ENCODE measurements around the gene SMAD6. TPM values are rescaled to one million over a fixed set of nuclear protein-coding genes. Genes with fewer than 3 reads are reported as not detected.

Gene SMAD6
- total RNA-seq, 4 donors from 2014 or later, result 1.7 to 6.3 (median 3.8) TPM

DNA sequence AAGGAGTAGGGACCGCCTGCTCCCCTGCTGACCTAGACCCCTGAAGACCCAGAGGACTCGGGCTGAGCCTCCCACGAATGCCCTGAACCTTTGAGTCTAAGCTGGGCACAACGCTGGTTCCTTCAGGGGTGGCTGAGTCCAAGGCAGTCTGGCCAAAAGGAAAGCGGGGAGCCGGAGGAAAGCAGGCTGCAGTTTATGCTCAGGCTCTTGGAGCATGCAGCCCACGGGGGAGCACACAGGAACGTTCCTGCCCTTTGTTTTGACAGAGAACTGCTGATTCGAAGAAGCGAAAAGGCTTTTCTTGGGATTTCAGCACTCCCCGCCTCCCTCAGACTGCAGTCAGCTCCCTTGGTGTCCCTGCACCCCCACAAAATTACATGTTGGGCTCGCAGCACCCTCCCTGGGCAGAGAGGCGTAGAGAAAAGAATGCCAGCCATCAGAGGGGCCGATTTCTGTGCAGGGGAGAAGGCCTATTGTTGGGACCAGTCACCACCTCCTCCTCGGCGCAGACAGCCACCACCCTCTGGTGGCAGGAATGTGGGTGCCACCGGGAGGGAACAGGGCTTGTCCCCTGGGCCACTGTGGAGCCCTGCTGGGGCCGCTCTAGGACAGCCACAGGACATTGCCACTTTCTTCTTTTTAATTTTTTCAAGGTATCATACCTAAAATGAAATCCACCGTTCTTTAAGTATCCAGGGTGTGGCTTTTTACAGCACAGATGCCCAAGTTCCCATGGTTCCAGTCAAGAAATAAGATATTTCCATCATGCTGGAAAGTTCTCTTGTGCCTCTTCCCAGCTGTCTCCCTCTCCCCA, 72.2 kb downstream of the SMAD6 start:
- intact Hi-C loops (cut with DNase I), result loop anchor here (5.0 kb wide), 2 partner anchors 73 to 157 kb away; no protein-coding TSS in a partner anchor
- WGBS, 2 donors, result 40 to 41% methylated on average over 11 to 13 of the region's 19 CpGs
- no peak for TF ChIP-seq POLR2A (IDR thresholded peaks at IDR 0.05)
- TF ChIP-seq, protein P1, sequence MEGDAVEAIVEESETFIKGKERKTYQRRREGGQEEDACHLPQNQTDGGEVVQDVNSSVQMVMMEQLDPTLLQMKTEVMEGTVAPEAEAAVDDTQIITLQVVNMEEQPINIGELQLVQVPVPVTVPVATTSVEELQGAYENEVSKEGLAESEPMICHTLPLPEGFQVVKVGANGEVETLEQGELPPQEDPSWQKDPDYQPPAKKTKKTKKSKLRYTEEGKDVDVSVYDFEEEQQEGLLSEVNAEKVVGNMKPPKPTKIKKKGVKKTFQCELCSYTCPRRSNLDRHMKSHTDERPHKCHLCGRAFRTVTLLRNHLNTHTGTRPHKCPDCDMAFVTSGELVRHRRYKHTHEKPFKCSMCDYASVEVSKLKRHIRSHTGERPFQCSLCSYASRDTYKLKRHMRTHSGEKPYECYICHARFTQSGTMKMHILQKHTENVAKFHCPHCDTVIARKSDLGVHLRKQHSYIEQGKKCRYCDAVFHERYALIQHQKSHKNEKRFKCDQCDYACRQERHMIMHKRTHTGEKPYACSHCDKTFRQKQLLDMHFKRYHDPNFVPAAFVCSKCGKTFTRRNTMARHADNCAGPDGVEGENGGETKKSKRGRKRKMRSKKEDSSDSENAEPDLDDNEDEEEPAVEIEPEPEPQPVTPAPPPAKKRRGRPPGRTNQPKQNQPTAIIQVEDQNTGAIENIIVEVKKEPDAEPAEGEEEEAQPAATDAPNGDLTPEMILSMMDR (IDR thresholded peaks at IDR 0.05), result peak; percentile 77 to 97 (median 96)

DNA sequence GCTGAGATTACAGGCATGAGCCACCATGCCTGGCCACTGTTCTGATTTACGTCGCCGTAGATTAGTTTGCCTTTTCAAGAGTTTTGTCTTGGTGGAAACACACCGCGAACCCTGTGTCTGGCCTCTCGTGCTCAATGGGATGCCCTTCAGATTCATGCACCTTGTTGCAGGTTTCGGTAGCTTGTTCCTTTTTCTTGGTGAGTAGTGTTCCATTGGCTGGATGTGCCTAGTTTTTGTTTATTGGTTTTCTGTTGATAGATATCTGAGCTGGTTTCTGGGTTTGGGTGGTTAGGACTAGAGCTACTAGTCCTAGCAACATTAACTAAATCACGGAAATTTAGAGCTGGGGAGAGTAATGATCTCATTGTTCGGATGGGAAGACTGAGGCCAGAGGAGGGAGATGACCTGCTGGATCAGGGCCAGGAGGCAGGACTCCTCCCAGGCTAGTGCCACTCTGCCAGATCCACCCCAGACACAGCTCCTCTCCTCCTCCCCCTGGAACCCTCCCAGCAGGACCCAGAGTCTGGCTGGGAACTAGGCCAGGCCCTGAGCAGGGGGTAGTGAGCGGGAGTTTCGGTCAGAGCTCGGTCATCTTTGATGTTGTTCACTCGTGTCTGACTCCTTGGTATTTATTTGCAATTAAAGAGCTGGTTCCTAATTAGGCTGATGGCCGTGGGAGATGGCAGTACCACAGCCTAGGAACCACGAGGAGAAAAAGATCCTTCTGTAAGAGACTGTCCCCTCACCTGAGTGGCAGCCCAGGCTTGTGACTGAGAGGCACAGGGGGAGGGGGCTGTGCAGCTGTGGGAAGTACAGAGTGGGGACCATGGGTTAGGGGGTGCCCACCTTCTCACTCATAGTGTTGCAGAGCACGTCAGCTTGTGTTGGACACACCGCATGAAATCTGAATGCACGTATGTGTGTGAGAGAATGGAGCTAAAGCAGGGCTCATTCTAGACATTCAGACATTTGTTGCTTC, 73.4 kb downstream of the SMAD6 start:
- 81 to 83% methylated on average over 16 to 18 of the region's 18 CpGs for WGBS, 2 donors
- Histone ChIP-seq H3K9me3 (no peaks in the 10 kb centered on the region), H3K27ac (peak overlapping the region in 2 of 4 donors; percentile 43 to 62), H3K36me3 (no peaks in the 10 kb centered on the region), H3K4me3 (no peak overlapping the region), H3K27me3 (no peaks in the 10 kb centered on the region), H3K4me1 (peaks cover 0 to 34% (median 17%) of the 10 kb centered on the region in 3 donors)
- no peak for DNase-seq
- intact Hi-C loops (cut with DNase I), result no loop called here
- TF ChIP-seq POLR2A (IDR thresholded peaks at IDR 0.05), result no peak
- TF ChIP-seq, protein P1 (IDR thresholded peaks at IDR 0.05), result no peak

More for the DNA sequence above, 72.2 kb downstream of the SMAD6 start:
- Histone ChIP-seq H3K36me3 (no peaks in the 10 kb centered on the region), H3K27ac (peak overlapping the region; percentile 1 to 66 (median 56)), H3K4me1 (peaks cover 0 to 34% (median 17%) of the 10 kb centered on the region in 3 donors), H3K27me3 (no peaks in the 10 kb centered on the region), H3K9me3 (no peaks in the 10 kb centered on the region), H3K4me3 (no peak overlapping the region)
- no peak for DNase-seq

DNA sequence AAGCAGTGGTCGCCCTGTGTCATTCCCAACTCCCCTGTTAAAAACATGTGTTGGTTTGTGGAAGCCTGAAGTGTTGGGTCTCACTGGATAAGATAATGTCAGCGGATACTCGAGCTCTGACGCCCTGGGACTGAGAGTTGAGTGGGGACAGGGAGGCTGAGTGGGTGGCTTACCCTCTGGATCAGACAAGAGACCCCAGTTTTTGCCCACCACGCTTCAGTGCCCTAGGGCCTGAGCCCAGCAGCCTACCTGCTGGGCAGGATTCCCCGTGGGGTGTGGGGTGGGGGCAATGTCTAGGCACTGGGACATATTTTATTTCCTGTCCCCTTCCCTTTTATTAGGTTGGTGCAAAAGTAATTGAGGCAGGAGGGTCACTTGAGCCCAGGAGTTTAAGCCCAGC, 75.0 kb downstream of the SMAD6 start:
- no peak for DNase-seq
- intact Hi-C loops (cut with DNase I), result no loop called here
- H3K4me3 ChIP-seq, result no peak overlapping the region
- H3K27me3 ChIP-seq, result no peaks in the 10 kb centered on the region
- TF ChIP-seq POLR2A (IDR thresholded peaks at IDR 0.05), result no peak
- TF ChIP-seq, protein P1 (IDR thresholded peaks at IDR 0.05), result no peak
- no peaks in the 10 kb centered on the region for H3K36me3 ChIP-seq
- H3K9me3 ChIP-seq, result no peaks in the 10 kb centered on the region
- no peak overlapping the region for H3K27ac ChIP-seq
- peaks cover 0 to 34% (median 17%) of the 10 kb centered on the region in 3 donors for H3K4me1 ChIP-seq
- 88 to 91% methylated on average over 3 to 4 of the region's 6 CpGs for WGBS, 2 donors

DNA sequence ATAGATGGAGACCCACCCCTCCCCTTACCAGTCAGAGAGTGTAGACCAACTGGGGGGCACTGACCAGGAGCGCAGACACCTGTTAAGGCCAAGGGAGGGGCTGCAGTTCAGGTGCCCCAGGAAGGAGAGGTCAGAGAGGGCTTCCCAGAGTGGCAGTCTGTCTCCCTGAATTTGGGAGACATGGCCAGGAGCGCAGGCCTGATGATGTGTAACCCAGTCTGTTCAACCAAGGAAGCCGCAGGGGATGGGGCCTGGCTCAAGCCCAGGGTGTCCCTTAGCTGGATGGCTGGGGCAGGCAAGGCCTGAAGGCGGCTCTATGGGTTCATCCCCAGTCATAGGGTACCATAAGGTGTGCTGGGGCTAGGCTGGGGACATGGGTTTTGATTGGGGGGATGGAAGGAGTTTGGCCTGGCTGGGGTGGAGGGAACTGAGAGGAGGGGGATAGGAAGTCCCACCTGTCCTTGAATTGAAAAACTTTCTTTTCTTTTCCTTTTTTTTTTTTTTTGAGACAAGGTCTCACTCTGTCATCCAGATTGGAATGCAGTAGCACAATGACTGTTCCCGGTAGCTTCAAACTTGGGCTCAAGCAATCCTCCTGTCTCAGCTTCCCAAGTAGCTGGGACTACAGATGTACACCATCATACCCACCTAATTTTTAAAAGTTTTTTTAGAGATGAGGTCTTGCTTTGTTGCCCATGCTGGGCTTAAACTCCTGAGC, 75.7 kb downstream of the SMAD6 start:
- Histone ChIP-seq H3K9me3 (no peaks in the 10 kb centered on the region), H3K4me1 (peaks cover 0 to 31% (median 14%) of the 10 kb centered on the region in 3 donors), H3K27me3 (no peaks in the 10 kb centered on the region), H3K4me3 (no peak overlapping the region), H3K36me3 (no peaks in the 10 kb centered on the region), H3K27ac (no peak overlapping the region)
- 87 to 97% methylated on average over 2 to 5 of the region's 5 CpGs for WGBS, 2 donors
- TF ChIP-seq, protein P1 (IDR thresholded peaks at IDR 0.05), result no peak
- TF ChIP-seq POLR2A (IDR thresholded peaks at IDR 0.05), result no peak
- intact Hi-C loops (cut with DNase I), result no loop called here
- DNase-seq, result no peak
